ENCODE measurements around the gene ATP8A2.
A peak's percentile ranks its signal among the peaks of the same experiment; 100 is the strongest.

ATP8A2 gene

GRCh38 chr13:25899464-25899863 is 527.7 kb downstream of the ATP8A2 start:
- no peak for DNase-seq

- no peak for DNase-seq
Observed at GRCh38 chr13:25899952-25900351, 528.2 kb downstream of the ATP8A2 start.

DNA sequence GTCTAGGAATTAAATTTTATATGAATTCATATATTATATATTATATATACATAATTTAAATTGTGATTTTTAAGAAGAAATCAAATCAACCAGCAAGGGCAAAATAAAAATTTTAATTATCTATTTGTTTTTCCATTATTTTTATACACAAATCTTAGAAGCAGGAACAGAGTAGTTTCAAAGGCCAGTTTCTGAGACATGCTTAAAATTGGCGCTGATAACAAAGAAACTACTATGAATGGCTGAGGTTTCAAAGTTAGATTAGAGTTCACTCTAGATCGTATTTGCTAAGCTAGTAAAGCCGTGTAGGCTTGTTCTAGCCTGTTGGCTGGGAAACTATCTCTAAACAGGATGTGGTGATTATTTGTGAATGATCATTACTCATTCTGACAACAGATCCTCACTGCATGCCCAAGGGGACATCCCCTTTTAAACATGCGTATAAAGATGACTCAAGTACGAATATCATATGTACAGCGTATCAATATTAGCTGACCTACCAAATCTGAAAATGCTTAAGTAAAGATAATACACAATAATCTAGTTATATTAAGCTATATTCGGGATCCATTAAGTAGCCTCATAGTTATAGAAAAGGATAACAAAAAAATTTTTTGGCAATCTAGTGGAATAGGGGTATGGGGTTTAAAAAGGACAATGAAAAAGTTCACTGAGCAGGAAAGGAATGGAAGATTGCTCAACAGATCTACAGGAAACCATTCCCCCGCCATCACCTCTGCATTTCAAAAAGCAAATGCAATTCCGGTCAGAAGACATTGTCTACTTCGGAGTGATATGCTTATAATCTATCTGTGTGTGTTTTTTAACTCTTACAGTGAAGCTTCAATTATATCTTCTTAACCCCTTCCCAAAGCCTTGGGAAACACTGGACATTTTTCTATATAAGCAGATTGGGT is 529.9 kb downstream of the ATP8A2 start:
- no peak for DNase-seq

DNA sequence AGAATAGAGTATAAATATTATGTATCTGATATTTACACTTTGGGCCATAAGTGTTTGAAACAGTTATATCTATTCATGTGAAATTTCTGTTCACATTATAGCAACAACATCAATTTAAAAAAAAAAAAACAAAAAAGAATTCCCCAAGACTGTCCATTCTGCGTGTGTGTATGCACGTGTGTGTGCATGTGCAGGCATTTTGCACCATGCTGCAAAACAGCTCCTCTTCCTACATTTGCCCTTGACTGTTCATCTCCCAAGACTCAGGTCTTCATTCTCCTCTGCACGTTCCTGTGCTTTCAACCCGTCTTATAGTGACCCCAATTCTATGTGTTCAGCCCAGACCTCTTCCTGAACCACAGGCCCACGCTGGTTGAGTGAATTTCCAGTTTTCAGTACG is 530.7 kb downstream of the ATP8A2 start:
- no peak for DNase-seq

GRCh38 chr13:25902891-25903341 is 531.1 kb downstream of the ATP8A2 start:
- no peak for DNase-seq

GRCh38 chr13:25904830-25905229 is 533.1 kb downstream of the ATP8A2 start:
- no peak for DNase-seq

DNA sequence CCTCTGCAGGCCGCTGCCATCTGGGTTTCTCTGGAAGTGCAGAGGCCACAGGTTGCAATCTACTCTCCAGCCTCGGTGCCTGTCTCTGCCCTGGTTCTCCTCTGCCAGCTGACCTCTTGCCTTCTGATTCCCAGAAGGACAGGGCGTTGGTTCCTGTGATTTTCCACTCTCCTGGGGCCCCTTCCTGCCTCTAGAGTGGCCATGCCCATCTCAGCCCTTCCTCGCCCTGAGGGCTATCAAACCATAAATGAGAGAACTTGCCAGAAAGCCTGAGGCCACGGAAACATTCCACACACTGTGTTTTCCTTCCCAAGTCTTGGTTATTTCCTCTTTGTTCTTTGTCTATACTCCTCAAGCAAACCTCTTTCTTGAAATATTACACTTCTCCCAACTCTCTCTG is 533.8 kb downstream of the ATP8A2 start:
- no peak for DNase-seq

DNA sequence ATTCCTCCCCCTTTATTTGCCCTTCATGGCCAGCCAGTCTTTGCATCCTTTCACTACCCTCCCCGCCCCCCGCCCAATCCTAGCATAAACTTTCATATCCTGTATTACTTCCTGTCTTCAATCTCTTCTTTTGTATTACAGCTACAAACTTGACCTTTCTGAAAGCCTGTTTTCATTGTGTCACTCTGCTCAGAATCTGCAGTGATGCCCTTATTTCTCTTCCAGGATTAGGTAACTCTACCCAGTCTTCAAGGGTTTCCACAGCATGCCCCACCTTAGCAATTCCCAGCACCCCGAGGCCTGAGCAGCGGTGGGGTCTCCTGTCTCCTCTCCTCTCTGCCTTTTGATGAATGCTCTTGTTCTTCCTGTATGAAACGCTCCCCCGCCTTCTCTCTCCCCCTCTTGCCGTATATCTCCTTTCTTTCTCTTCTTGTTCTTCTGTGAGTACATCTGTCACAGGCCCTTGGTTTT is 534.5 kb downstream of the ATP8A2 start:
- DNase-seq, result no peak

- DNase-seq, result no peak
Observed at GRCh38 chr13:25908366-25908765, 536.6 kb downstream of the ATP8A2 start.

- no peak for DNase-seq
Observed at GRCh38 chr13:25910243-25910642, 538.5 kb downstream of the ATP8A2 start.

- no peak for DNase-seq
Observed at GRCh38 chr13:25910991-25911419, 539.2 kb downstream of the ATP8A2 start.

DNA sequence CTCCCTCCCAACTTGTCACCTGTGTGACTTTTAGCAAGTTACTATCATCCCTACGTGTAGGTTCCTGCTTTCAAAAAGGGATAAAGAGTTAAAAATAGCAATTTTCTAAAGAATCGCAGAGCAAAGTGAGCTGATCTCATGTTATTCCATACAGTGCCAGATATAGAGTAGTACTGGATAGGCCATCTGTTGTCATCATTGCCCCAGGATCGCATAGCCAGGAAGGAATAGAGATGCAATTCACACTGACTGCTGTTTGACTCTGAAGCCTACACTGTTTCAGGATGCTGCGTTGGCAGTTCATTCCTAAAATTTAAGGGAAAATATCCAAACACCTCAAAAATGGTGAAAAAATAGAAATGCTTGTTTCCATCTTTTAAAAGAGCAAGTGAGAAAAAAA is 541.2 kb downstream of the ATP8A2 start:
- DNase-seq, result peak in 1 of 2 donors; percentile 3

- no peak for DNase-seq
Observed at GRCh38 chr13:25915840-25916518, 544.2 kb downstream of the ATP8A2 start.

- DNase-seq, result no peak
Observed at GRCh38 chr13:25920277-25920676, 548.5 kb downstream of the ATP8A2 start.

GRCh38 chr13:25920931-25921330 is 549.2 kb downstream of the ATP8A2 start:
- no peak for DNase-seq

- no peak for DNase-seq
Observed at GRCh38 chr13:25922376-25922775, 550.6 kb downstream of the ATP8A2 start.

- no peak for DNase-seq
Observed at GRCh38 chr13:25923217-25924085, 551.7 kb downstream of the ATP8A2 start.

DNA sequence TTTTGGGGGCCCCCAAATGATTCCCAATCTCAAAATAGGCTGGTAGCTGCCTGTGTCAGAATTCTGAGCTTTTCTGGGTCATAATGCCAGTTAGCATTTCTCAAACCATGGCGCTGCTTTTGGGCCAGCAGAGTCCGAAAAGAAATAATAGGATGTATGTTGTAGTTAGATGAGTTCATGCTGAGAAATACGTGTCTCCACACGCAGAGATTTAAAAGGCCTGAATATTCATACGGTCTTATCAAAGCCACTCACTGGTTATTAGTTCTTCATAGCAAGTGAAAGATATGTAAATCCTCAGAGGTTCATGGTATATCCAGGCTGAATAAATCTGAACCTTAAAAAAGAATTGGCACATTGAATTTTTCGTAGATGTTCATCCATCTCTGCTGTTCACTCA is 555.6 kb downstream of the ATP8A2 start:
- DNase-seq, result no peak

DNA sequence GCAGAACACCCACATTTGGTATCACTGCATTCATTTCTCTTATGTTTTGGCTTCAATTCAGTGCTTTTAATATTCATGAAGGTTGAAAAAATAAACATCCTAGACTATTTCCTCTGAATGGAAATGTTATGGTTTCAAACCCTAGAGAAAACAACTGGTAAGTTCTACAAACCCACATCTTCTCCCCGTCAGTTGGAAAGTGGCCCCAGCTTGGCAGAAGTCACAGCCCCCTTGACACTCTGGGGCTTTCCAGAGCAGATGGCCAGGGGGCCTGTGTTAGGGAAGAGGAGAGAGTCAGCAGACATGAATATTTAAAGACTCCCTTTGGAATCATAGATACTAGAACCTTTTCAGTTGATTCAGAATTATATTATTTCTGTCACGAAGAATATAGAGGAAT is 556.2 kb downstream of the ATP8A2 start:
- no peak for DNase-seq

- no peak for DNase-seq
Observed at GRCh38 chr13:25928941-25929505, 557.2 kb downstream of the ATP8A2 start.

GRCh38 chr13:25929816-25930215 is 558.0 kb downstream of the ATP8A2 start:
- no peak for DNase-seq

DNA sequence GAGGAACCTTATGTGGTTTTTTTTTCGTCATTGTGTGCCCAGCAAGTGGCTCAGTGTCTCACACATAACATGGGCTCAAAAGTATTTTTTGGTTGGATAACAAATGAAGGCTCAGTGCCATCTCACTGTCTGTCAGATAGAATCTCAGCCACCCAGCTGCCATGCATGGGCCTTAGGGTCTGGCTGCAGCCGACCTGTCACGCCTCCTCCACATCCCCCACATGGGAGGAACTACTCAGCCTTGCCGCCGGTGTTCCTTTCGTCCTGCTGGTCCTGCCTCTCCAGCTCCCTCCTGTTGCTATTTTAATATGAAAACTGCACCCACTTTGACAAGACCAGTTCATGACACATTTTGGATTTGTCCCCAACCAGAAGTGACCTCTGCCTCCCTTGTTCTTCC is 558.9 kb downstream of the ATP8A2 start:
- DNase-seq, result no peak

DNA sequence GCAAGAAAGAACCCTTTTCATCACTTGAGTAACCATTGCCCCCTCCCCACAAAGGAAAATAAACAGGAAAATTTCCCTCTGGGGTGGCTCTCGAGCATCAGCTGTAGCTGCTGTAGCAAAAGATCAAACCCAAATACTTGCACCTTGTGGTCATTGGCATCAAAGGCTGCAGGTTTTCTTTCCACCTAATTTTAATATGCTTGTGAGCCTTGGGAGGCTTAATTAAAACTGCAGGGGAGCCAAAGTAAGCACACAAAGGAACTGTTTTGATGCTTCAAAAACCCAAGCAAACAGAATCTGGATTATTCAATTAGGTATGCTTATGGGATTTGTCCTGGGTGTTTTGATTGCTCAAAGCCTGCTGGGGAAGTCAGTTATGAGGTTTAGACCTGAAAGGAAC is 560.6 kb downstream of the ATP8A2 start:
- DNase-seq, result no peak
